ENCODE measurements around the gene TDRKH.

The TDRKH gene

DNA sequence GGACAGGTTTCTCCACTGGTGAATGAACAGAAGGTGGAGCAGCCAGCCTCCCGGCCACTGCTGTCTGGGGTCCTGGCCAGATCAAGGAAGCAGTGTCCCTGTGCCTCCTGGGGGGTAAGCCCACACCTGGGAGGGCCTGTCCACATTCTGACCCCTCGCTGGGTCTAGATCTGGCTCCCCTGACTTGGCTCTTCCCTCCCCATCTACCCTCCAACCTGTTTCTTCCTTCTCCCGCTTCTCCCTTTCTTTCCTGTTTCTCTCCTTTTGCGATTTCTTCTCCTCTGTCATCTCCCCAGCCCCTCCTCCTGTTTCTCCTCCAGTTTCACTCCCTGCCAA lies 40.9 kb upstream of the TDRKH start:
- DNase-seq, result no peak
- H3K9me3 ChIP-seq, result no peaks in the 10 kb centered on the region
- peaks cover 37% of the 10 kb centered on the region for H3K4me1 ChIP-seq

DNA sequence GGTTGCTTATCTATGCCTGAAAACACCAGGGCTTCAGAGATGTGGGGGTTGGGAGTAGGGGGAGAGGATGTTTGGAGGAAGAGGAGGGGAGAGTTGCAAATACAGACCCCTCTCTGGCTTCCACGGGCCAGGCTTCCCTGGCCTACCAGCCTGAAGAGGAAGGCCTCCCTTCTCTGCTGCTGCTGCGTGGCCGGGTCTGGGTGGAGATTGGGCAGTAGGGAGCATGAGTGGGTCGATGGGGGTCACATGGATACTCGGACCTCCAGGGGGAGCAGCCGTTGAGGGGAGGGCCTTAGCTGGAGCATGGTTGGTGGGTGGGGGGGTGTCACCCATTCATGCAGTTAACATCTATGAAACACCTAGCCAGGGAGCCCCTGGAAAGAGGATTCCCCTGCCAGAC lies 39.8 kb upstream of the TDRKH start:
- Histone ChIP-seq H3K9me3 (no peaks in the 10 kb centered on the region), H3K4me1 (peaks cover 33% of the 10 kb centered on the region), H3K27me3 (no peaks in the 10 kb centered on the region), H3K36me3 (no peaks in the 10 kb centered on the region), H3K4me3 (ENCODE audit: low read depth, low read length) (no peak overlapping the region)
- no peak for DNase-seq
- TF ChIP-seq, protein P1, sequence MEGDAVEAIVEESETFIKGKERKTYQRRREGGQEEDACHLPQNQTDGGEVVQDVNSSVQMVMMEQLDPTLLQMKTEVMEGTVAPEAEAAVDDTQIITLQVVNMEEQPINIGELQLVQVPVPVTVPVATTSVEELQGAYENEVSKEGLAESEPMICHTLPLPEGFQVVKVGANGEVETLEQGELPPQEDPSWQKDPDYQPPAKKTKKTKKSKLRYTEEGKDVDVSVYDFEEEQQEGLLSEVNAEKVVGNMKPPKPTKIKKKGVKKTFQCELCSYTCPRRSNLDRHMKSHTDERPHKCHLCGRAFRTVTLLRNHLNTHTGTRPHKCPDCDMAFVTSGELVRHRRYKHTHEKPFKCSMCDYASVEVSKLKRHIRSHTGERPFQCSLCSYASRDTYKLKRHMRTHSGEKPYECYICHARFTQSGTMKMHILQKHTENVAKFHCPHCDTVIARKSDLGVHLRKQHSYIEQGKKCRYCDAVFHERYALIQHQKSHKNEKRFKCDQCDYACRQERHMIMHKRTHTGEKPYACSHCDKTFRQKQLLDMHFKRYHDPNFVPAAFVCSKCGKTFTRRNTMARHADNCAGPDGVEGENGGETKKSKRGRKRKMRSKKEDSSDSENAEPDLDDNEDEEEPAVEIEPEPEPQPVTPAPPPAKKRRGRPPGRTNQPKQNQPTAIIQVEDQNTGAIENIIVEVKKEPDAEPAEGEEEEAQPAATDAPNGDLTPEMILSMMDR (IDR thresholded peaks at IDR 0.05; ENCODE audit: low read depth, low read length), result no peak

More for the DNA sequence above, 40.9 kb upstream of the TDRKH start:
- TF ChIP-seq, protein P1 (IDR thresholded peaks at IDR 0.05; ENCODE audit: low read depth, low read length), result no peak
- Histone ChIP-seq H3K36me3 (no peaks in the 10 kb centered on the region), H3K4me3 (ENCODE audit: low read depth, low read length) (no peak overlapping the region), H3K27me3 (no peaks in the 10 kb centered on the region)

DNA sequence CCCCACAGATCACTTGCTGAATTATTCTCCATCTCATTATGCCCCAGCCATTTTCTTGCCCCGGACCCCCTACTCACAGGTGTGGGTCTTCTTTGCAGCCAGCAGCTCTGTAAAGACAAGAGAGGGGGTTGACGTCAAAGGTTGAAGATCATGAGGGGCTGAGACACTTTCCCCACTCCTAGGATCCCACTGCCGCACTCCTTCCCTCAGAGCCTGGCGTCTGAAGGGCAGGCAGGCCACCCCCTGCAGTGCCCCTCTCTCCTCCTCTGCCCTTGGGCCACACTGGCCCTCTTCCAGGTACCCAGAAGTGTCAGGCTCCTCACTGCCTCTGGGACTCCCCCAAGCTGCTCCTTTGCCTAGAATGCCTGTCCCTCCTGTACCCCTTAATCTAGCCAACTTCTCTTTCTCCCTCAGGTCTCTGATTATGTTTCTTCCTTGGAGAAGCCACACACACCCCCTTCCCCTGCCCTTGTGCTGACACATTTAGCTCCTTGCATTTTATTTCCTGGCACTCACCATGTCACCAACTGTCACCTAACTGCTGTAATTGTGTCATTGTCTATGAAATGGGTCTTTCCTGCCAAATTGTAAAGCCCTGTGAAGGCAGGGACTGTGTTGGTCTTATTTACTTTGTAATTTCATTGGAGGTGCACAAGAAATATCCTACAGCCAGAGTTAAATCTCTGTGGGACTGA lies 39.2 kb upstream of the TDRKH start:
- Histone ChIP-seq H3K27me3 (no peaks in the 10 kb centered on the region), H3K9me3 (no peaks in the 10 kb centered on the region), H3K4me1 (peaks cover 33% of the 10 kb centered on the region), H3K4me3 (ENCODE audit: low read depth, low read length) (no peak overlapping the region), H3K36me3 (no peaks in the 10 kb centered on the region)
- TF ChIP-seq, protein P1 (IDR thresholded peaks at IDR 0.05; ENCODE audit: low read depth, low read length), result no peak
- DNase-seq, result no peak

DNA sequence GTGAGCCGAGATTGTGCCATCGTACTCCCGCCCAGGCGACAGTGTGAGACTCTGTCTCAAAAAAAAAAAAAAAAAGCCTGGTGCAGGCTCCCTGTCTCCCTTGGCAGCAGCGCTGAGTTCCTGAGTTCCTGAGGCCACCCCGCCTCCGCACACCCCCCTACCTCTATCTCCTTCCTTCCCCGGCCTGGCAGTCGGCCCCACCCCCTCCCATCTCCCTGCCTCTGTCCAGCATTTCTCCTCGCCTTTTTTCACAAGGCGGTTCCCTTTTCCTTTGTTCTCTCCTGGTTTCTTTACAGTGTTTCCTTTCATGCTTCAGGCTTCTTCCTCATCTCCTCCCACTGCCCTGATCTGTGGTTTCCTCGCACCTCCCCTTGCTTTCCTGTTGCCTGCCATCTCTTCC lies 38.6 kb upstream of the TDRKH start:
- no peak overlapping the region for H3K4me3 ChIP-seq (ENCODE audit: low read depth, low read length)
- no peaks in the 10 kb centered on the region for H3K27me3 ChIP-seq
- no peaks in the 10 kb centered on the region for H3K9me3 ChIP-seq
- peak; percentile 68 for DNase-seq
- H3K4me1 ChIP-seq, result peaks cover 33% of the 10 kb centered on the region
- TF ChIP-seq, protein P1 (IDR thresholded peaks at IDR 0.05; ENCODE audit: low read depth, low read length), result no peak
- no peaks in the 10 kb centered on the region for H3K36me3 ChIP-seq

DNA sequence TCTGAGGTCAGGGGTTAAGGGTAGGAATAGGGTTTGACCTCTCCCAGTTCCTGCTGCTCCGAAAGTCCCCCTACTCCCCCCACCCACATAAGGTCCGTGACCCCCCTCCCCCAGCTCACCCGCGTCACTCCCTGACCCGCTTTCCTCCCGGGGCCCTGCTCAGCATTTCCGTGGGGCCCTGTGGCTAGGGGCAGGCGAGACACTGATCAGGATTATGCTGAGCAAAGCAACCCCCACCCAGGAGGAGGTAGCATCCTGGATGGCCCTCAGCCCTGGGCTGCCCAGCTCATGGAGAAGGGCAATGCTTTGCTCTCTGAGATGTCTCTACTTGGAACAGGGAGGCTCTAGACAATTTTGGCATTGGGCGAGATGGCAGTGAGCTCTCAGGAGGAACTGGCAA lies 37.6 kb upstream of the TDRKH start:
- Histone ChIP-seq H3K4me1 (peaks cover 34% of the 10 kb centered on the region), H3K4me3 (ENCODE audit: low read depth, low read length) (no peak overlapping the region), H3K9me3 (no peaks in the 10 kb centered on the region)

More for the DNA sequence above, 37.6 kb upstream of the TDRKH start:
- H3K27me3 ChIP-seq, result no peaks in the 10 kb centered on the region
- no peak for DNase-seq
- no peaks in the 10 kb centered on the region for H3K36me3 ChIP-seq
- TF ChIP-seq, protein P1 (IDR thresholded peaks at IDR 0.05; ENCODE audit: low read depth, low read length), result no peak

Data from BE2C (cell line).